GM21528 (cell line): ENCODE results near the gene DCXR.

Experiments used
- ATAC-seq: cut with Tn5 transposase; IDR thresholded peaks from one replicate; pipeline ENCODE4 v1.9.1; 2021; ENCODE audit warnings: mild to moderate bottlenecking, moderate library complexity; ENCODE audit not compliant: unreplicated experiment, low FRiP score

Gene DCXR

DNA sequence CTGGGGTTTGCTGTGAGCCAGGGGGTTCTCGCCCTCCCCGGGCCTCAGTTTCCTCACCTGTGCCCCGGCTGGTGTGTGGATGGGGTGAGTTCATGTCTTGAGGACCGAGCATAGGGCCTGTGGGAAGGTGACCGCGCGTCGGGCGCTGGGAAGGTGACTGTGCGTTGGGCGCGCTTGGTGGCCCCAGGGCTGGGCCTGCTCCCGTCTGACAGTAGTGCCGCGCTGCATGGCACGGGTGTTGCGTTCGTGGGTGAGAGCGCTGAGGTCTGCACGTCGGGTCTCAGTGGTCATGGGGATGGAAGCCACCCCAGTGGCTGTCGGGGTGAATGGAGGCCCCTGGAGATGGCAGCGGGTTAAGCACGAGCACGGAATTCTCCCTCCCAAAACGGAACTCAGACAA is 50.9 kb downstream of the DCXR start:
- ATAC-seq = no peak
